GM12873 (cell line): ENCODE results near the gene LMO7.

Experiments used
- TF ChIP-seq, protein P1 (sequence below): IDR thresholded peaks from 2 replicates; pipeline ENCODE4 v1.5.1; 2012; ENCODE audit warnings: low read depth, mild to moderate bottlenecking, moderate library complexity, low read length, control low read depth; ENCODE audit not compliant: insufficient read depth; ENCODE audit errors: missing control alignments

LMO7 gene

DNA sequence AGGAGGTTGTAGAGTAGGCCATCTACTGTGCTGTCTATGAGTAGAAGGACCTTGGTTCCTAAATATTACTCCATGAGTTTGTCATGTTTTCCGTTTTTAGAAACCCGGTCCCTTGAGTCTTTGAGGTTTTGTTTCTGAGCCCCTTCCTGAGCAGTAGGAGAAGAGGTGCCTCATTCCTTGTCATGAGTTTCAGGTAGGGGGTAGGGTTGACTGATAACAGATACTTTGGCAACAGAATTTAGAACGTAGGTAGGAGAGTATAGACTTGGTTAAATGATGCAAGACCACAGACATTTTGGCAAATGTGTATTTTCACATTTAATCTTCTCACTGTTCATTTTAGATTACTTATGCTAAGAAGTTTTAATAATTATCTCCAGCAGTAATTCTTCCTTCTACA is 24.6 kb downstream of the LMO7 start:
- TF ChIP-seq, protein P1, sequence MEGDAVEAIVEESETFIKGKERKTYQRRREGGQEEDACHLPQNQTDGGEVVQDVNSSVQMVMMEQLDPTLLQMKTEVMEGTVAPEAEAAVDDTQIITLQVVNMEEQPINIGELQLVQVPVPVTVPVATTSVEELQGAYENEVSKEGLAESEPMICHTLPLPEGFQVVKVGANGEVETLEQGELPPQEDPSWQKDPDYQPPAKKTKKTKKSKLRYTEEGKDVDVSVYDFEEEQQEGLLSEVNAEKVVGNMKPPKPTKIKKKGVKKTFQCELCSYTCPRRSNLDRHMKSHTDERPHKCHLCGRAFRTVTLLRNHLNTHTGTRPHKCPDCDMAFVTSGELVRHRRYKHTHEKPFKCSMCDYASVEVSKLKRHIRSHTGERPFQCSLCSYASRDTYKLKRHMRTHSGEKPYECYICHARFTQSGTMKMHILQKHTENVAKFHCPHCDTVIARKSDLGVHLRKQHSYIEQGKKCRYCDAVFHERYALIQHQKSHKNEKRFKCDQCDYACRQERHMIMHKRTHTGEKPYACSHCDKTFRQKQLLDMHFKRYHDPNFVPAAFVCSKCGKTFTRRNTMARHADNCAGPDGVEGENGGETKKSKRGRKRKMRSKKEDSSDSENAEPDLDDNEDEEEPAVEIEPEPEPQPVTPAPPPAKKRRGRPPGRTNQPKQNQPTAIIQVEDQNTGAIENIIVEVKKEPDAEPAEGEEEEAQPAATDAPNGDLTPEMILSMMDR: no peak

DNA sequence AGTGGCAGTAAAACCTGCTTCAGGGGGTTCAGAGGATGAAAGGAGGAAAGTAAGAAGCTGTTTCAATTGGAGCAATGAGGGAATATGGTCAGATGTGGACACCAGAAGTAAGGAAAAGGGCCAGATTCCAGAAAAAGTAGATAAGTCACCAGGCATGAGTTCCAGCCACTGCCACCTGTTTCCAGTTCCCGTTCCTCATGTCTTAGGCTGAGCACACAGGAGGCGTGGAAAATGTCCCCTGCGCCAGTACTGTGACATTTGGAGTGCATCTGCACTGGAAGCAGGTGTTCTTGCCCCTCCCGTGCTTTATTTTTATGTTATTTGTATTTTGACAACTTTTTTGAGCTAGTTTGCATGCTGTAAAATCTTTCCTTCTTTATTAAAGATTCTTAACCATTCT is 25.3 kb downstream of the LMO7 start:
- TF ChIP-seq, protein P1: no peak

DNA sequence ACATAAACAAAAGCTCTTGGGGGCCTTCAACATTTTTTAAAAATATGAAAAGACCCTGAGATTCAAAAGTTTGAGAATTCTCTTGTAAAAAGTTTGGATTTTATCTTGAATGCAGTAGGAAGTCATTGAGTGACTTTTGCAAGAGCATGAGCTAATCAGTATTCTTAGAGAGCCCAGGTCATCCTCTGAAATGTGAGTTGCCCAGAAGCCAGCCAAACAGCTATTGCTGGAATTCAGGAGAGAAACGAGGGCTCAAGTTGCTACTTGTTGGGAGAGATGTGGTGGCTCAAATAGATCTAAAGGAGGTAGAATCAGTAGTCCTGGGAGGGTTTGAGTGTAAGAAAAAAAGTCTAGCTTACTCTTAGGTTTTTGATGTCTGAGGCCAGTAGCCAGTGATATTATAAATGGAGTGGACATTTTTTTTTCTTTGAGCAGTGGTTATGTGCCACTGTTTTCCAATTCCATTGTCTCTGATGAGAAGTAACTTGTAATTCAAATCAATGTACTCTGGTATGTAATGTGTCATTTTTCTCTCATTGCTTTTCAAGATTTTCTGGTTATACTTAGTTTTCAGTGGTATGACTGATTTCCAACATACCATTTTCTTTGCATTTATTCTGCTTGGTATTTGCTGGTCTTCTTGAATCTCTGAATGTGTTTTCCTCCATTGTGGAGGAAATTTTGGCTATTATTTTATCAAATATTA is 30.7 kb downstream of the LMO7 start:
- TF ChIP-seq, protein P1: no peak

DNA sequence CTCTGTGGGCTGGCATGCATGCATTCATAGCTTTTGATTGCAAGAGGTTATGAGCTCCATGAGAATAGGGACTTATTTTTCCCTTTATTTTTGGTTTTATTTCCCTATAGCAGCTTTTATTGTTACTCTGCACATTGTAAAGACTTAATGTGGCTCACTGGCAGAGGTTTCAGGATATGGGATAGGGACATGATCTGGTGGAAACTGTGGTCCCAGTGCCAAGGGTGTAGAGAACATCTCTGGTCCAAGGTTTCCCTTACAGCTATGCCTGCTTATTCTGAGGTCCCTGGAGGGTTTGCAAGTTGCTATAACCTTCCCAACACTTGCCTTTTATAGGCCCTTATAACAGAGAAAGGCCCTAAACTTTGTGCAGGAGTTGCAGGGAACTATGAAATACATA is 33.6 kb downstream of the LMO7 start:
- TF ChIP-seq, protein P1: no peak

DNA sequence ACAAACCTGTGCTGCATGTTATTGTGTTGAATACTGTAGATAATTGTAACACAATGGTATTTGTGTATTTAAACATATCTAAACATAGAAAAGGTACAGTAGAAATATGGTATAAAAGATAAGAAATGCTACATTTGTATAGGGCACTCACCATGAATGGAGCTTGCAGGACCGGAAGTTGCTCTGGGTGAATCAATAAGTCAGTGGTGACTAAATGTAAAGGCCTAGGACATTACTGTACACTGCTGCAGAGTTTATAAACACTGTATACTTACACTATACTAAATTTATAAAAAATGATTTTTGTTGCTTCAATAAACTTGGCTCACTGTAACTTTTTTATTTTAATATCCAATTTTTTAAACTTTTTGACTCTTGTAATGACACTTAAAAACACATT is 34.4 kb downstream of the LMO7 start:
- TF ChIP-seq, protein P1: no peak

DNA sequence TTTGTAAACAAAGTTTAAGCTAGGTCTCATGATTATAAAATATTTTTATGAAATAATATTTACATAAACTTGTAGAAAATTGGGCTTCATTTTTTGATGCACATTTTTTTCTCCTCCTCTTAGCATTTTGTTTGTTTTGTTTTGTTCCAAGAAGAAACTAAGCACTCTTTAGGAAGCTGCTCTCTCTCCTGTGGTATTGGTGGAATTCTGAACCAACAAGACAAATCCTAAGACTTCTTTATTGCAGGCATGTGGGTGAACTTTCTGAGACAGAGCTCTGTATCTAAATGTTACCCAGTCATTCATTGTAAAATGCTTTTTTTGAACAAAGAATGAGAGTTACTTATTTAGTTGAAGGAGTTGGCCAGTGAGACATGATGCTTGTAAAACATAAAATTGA is 39.3 kb downstream of the LMO7 start:
- TF ChIP-seq, protein P1: no peak

DNA sequence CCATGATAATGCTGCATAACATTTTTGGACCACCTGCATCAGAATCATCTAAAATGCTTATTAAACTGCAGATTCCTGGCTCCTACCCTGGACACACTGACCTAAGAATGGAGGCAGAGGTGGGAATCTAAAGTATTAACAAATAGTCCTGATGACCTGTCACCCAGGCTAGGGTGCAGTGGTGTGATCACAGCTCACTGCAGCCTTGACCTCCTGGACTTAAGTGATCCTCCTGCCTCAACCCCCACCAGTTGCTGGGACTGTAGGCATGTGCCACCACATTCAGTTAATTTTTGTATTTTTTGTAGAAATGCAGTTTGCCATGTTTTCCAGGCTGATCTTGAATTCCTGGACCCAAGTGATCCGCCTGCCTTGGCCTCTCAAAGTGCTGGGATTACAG is 43.3 kb downstream of the LMO7 start:
- TF ChIP-seq, protein P1: no peak
